K562 (cell line): ENCODE measurements around the gene ZSCAN29. TPM values are rescaled to one million over a fixed set of nuclear protein-coding genes. Genes with fewer than 3 reads are reported as not detected.
A peak's percentile ranks its signal among the peaks of the same experiment; 100 is the strongest.

ENCODE experiments used
- BRD4 ChIP-seq: fragments of 200-600 bp; sonication (generic); IDR thresholded peaks from 2 replicates; pipeline ENCODE4 v1.6.1; 2017; ENCODE audit warnings: inconsistent platforms
- EHMT2 ChIP-seq: fragments of 450-650 bp; IDR thresholded peaks from 2 replicates; pipeline ENCODE4 v1.6.1; 2018; ENCODE audit warnings: antibody characterized with exemption
- HDAC1 ChIP-seq, 2 experiments: fragments of 450-650 bp; IDR thresholded peaks; 2 replicates each; pipeline ENCODE4 v1.6.1; 2016 to 2017; ENCODE audit warnings: inconsistent platforms in 1 of 2, mild to moderate bottlenecking in 1 of 2, moderate library complexity in 1 of 2
- KLF13 ChIP-seq: fragments of 450-650 bp; IDR thresholded peaks from 2 replicates; pipeline ENCODE4 v1.6.1; 2016; ENCODE audit warnings: missing genetic modification characterization, low read depth, mild to moderate bottlenecking, missing compliant biosample characterization, moderate library complexity, borderline replicate concordance
- RBM34 ChIP-seq: fragments of 200-400 bp; formaldehyde crosslinking; IDR thresholded peaks from 2 replicates; pipeline ENCODE4 v1.6.1; 2018; ENCODE audit warnings: low read length, borderline replicate concordance; ENCODE audit not compliant: insufficient read depth
- SNRNP70 ChIP-seq: fragments of 200-400 bp; formaldehyde crosslinking; optimal IDR thresholded peaks from 2 replicates; pipeline ENCODE3; 2017; ENCODE audit warnings: low read depth, low read length
- ZBTB7A ChIP-seq: IDR thresholded peaks from 2 replicates; pipeline ENCODE4 v1.6.1; 2011; ENCODE audit warnings: low read depth, mild to moderate bottlenecking, low read length, moderate library complexity, borderline replicate concordance; ENCODE audit not compliant: control insufficient read depth
- ZNF197 ChIP-seq: fragments of 200-800 bp; sonication (Bioruptor generic); IDR thresholded peaks from 2 replicates; pipeline ENCODE4 v1.6.1; 2016; ENCODE audit warnings: low read depth, missing genetic modification characterization, missing compliant biosample characterization
- ZNF79 ChIP-seq: fragments of 250-450 bp; sonication (Bioruptor Pico); IDR thresholded peaks from 2 replicates; pipeline ENCODE4 v1.4.0; 2020; ENCODE audit warnings: low read depth, mild to moderate bottlenecking, moderate library complexity
- polyA plus RNA-seq, 8 experiments: library from polyadenylated mRNA; depleted of rRNA in 4 of 8; stranded (reverse) in 5 of 8; unstranded in 3 of 8; fragments of >200 nt; fragmentation: Nextera tagmentation in 2 of 8; fragmentation: Illumina TruSeq in 1 of 8; extraction: Ambion mirVana in 2 of 8; extraction: Trizol in 1 of 8; gene quantifications; 2 replicates each; pipeline versions ENCODE4 v1.2.1 to v1.2.3, GENCODE V29; 2011 to 2014; ENCODE audit warnings: inconsistent platforms in 1 of 8, missing spikeins in 1 of 8
- total RNA-seq, 7 experiments: library from RNA; depleted of rRNA in 6 of 7; stranded (reverse); fragments of >200 nt in 6 of 7; fragmentation: Illumina TruSeq in 2 of 7; extraction: Trizol in 2 of 7; gene quantifications; 2 replicates each; pipeline versions ENCODE4 v1.2.1 to v1.2.3, GENCODE V29; 2011 to 2021; ENCODE audit warnings: low replicate concordance in 1 of 7
- TF ChIP-seq, protein P1 (sequence below): sonication (generic); formaldehyde crosslinking; IDR thresholded peaks from 2 replicates; pipeline ENCODE4 v1.8.0; 2022; ENCODE audit warnings: mild to moderate bottlenecking, missing genetic modification reagents
- TF ChIP-seq, protein P2 (sequence below): fragments of 450-650 bp; IDR thresholded peaks from 2 replicates; pipeline ENCODE4 v1.6.1; 2016; ENCODE audit warnings: low read depth
- TF ChIP-seq, protein P3 (sequence below): fragments of 200-800 bp; sonication (Bioruptor generic); IDR thresholded peaks from 2 replicates; pipeline ENCODE4 v1.6.1; 2017; ENCODE audit warnings: missing genetic modification characterization, missing compliant biosample characterization

ZSCAN29 gene
- total and polyA plus RNA-seq, 9 of the 15 experiments (the other 6 are each of a cell fraction or from before 2014, with no cell fraction given) = 2.5 to 28.6 (median 19.7) TPM

DNA sequence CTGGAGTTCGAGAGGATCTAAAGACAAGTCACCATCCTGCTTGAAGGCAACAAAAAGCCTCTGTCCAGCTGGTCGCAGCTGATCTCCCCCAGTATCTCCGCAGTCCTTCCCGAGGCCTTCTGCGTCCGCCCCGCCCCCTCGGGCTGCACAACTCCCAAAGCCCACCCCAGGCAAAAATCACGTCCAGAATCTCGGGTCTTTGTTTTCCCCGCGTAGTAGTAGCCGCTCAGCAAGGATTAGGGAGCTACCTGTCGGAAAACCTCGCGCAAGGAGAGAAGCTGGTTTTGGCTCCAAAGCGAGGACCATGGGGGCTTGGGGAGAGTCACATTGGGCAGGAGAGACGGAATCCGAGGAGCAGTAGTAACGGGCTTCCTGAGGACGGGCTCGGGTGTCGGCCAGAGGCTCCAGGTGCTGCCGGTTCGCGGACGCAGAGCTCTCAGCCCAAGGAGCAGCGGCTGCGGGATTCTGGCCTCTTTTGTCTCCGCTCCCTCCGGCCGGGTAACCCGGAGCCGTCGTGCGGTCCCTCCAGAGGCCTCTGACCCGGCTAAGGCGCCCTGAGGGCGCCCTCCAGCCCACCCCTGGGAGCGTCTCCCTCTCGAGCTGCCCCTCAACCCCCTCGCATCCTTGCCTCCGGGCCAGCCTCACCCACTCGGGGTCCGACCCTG, 401 bp downstream of the ZSCAN29 start (continued):
- TF ChIP-seq, protein P1, sequence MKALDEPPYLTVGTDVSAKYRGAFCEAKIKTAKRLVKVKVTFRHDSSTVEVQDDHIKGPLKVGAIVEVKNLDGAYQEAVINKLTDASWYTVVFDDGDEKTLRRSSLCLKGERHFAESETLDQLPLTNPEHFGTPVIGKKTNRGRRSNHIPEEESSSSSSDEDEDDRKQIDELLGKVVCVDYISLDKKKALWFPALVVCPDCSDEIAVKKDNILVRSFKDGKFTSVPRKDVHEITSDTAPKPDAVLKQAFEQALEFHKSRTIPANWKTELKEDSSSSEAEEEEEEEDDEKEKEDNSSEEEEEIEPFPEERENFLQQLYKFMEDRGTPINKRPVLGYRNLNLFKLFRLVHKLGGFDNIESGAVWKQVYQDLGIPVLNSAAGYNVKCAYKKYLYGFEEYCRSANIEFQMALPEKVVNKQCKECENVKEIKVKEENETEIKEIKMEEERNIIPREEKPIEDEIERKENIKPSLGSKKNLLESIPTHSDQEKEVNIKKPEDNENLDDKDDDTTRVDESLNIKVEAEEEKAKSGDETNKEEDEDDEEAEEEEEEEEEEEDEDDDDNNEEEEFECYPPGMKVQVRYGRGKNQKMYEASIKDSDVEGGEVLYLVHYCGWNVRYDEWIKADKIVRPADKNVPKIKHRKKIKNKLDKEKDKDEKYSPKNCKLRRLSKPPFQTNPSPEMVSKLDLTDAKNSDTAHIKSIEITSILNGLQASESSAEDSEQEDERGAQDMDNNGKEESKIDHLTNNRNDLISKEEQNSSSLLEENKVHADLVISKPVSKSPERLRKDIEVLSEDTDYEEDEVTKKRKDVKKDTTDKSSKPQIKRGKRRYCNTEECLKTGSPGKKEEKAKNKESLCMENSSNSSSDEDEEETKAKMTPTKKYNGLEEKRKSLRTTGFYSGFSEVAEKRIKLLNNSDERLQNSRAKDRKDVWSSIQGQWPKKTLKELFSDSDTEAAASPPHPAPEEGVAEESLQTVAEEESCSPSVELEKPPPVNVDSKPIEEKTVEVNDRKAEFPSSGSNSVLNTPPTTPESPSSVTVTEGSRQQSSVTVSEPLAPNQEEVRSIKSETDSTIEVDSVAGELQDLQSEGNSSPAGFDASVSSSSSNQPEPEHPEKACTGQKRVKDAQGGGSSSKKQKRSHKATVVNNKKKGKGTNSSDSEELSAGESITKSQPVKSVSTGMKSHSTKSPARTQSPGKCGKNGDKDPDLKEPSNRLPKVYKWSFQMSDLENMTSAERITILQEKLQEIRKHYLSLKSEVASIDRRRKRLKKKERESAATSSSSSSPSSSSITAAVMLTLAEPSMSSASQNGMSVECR (CRISPR knock-in tag) = peak; percentile 63
- peak; percentile 70 for TF ChIP-seq EHMT2
- TF ChIP-seq RBM34 = no peak
- no peak for TF ChIP-seq ZNF197 (CRISPR knock-in tag)
- TF ChIP-seq, protein P2, sequence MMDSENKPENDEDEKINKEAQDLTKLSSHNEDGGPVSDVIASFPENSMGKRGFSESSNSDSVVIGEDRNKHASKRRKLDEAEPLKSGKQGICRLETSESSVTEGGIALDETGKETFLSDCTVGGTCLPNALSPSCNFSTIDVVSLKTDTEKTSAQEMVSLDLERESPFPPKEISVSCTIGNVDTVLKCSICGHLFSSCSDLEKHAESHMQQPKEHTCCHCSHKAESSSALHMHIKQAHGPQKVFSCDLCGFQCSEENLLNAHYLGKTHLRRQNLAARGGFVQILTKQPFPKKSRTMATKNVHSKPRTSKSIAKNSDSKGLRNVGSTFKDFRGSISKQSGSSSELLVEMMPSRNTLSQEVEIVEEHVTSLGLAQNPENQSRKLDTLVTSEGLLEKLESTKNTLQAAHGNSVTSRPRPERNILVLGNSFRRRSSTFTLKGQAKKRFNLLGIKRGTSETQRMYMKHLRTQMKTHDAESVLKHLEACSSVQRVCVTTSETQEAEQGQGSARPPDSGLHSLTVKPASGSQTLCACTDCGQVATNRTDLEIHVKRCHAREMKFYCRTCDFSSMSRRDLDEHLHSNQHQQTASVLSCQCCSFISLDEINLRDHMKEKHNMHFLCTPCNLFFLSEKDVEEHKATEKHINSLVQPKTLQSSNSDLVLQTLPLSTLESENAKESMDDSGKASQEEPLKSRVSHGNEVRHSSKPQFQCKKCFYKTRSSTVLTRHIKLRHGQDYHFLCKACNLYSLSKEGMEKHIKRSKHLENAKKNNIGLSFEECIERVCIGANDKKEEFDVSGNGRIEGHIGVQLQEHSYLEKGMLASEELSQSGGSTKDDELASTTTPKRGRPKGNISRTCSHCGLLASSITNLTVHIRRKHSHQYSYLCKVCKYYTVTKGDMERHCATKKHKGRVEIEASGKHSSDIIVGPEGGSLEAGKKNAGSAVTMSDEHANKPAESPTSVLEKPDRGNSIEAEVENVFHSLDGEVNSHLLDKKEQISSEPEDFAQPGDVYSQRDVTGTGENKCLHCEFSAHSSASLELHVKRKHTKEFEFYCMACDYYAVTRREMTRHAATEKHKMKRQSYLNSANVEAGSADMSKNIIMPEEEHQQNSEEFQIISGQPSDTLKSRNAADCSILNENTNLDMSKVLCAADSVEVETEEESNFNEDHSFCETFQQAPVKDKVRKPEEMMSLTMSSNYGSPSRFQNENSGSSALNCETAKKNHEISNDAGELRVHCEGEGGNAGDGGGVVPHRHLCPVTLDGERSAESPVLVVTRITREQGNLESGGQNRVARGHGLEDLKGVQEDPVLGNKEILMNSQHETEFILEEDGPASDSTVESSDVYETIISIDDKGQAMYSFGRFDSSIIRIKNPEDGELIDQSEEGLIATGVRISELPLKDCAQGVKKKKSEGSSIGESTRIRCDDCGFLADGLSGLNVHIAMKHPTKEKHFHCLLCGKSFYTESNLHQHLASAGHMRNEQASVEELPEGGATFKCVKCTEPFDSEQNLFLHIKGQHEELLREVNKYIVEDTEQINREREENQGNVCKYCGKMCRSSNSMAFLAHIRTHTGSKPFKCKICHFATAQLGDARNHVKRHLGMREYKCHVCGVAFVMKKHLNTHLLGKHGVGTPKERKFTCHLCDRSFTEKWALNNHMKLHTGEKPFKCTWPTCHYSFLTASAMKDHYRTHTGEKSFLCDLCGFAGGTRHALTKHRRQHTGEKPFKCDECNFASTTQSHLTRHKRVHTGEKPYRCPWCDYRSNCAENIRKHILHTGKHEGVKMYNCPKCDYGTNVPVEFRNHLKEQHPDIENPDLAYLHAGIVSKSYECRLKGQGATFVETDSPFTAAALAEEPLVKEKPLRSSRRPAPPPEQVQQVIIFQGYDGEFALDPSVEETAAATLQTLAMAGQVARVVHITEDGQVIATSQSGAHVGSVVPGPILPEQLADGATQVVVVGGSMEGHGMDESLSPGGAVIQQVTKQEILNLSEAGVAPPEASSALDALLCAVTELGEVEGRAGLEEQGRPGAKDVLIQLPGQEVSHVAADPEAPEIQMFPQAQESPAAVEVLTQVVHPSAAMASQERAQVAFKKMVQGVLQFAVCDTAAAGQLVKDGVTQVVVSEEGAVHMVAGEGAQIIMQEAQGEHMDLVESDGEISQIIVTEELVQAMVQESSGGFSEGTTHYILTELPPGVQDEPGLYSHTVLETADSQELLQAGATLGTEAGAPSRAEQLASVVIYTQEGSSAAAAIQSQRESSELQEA = no peak
- TF ChIP-seq BRD4 = no peak
- no peak for TF ChIP-seq SNRNP70
- TF ChIP-seq KLF13 (tag) = 0 out of 2 replicates have a peak, but pooled peaks have one; percentile 62
- TF ChIP-seq, protein P3, sequence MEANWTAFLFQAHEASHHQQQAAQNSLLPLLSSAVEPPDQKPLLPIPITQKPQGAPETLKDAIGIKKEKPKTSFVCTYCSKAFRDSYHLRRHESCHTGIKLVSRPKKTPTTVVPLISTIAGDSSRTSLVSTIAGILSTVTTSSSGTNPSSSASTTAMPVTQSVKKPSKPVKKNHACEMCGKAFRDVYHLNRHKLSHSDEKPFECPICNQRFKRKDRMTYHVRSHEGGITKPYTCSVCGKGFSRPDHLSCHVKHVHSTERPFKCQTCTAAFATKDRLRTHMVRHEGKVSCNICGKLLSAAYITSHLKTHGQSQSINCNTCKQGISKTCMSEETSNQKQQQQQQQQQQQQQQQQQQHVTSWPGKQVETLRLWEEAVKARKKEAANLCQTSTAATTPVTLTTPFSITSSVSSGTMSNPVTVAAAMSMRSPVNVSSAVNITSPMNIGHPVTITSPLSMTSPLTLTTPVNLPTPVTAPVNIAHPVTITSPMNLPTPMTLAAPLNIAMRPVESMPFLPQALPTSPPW = no peak
- peak; percentile 33 for TF ChIP-seq ZBTB7A
- peak in 1 of 2 experiments; percentile 77; a peak in 1 of 4 replicates for TF ChIP-seq HDAC1 (IDR thresholded peaks at IDR 0.05)
- TF ChIP-seq ZNF79 (CRISPR knock-in tag) = no peak
